ENCODE results near the gene ZC3H18. TPM values are rescaled to one million over a fixed set of nuclear protein-coding genes. Genes with fewer than 3 reads are reported as not detected.

Gene ZC3H18
- total and polyA plus RNA-seq, 12 donors: 18.3 to 28.7 (median 22.0) TPM

- peaks cover 21 to 53% (median 29%) of the 10 kb centered on the region in 7 donors for H3K27me3 ChIP-seq
These were observed 64.9 kb downstream of the ZC3H18 start for GRCh38 chr16:88634994-88635670.

GRCh38 chr16:88635671-88636319 lies 65.6 kb downstream of the ZC3H18 start:
- 94 to 95% methylated on average over 17 of the region's 17 CpGs for WGBS, 2 donors
- peaks cover 22 to 60% (median 36%) of the 10 kb centered on the region in 7 donors for H3K27me3 ChIP-seq
- intact Hi-C loops (cut with DNase I): no loop called here
- H3K4me3 ChIP-seq: no peak overlapping the region
- H3K9me3 ChIP-seq: no peaks in the 10 kb centered on the region
- H3K4me1 ChIP-seq: peaks cover 0 to 28% (median 16%) of the 10 kb centered on the region in 9 donors
- no peak overlapping the region for H3K27ac ChIP-seq
- no peak for TF ChIP-seq CTCF (IDR thresholded peaks at IDR 0.05)
- H3K36me3 ChIP-seq: peaks cover 0 to 26% (median 17%) of the 10 kb centered on the region in 9 donors
- ATAC-seq: no peak
- DNase-seq: no peak

More at GRCh38 chr16:88634994-88635670, 64.9 kb downstream of the ZC3H18 start:
- Histone ChIP-seq H3K9me3 (no peaks in the 10 kb centered on the region), H3K4me3 (peak overlapping the region in 9 of 10 donors; percentile 29 to 65 (median 51)), H3K4me1 (peaks cover 0 to 28% (median 16%) of the 10 kb centered on the region in 9 donors), H3K27ac (peak overlapping the region in 2 of 10 donors; percentile 50 to 88), H3K36me3 (peaks cover 0 to 33% (median 20%) of the 10 kb centered on the region in 9 donors)
- TF ChIP-seq CTCF (IDR thresholded peaks at IDR 0.05): no peak
- DNase-seq (peak in 1 of 2 donors; percentile 16), ATAC-seq (no peak)
- 45 to 51% methylated on average over 28 of the region's 28 CpGs for WGBS, 2 donors
- intact Hi-C loops (cut with DNase I): no loop called here

- Histone ChIP-seq H3K4me3 (no peak overlapping the region), H3K27me3 (peaks cover 22 to 65% (median 40%) of the 10 kb centered on the region in 7 donors), H3K4me1 (peaks cover 0 to 28% (median 16%) of the 10 kb centered on the region in 9 donors), H3K9me3 (no peaks in the 10 kb centered on the region), H3K36me3 (peaks cover 0 to 17% (median 9%) of the 10 kb centered on the region in 9 donors), H3K27ac (no peak overlapping the region)
- intact Hi-C loops (cut with DNase I): no loop called here
- ATAC-seq (no peak), DNase-seq (no peak)
- no peak for TF ChIP-seq CTCF (IDR thresholded peaks at IDR 0.05)
- 71 to 73% methylated on average over 23 of the region's 23 CpGs for WGBS, 2 donors
These were observed 66.5 kb downstream of the ZC3H18 start for GRCh38 chr16:88636488-88637265.
